Measurements from ENCODE around the gene KHDRBS1. TPM values are rescaled to one million over a fixed set of nuclear protein-coding genes. Genes with fewer than 3 reads are reported as not detected.
"Not testable (repeated sequence)": the region's sequence is repeated elsewhere in the genome, so short reads cannot be mapped to it uniquely, and the experiment has no call there.

The KHDRBS1 gene
- total RNA-seq, 1 donor from 2014 or later: 54.2 TPM

DNA sequence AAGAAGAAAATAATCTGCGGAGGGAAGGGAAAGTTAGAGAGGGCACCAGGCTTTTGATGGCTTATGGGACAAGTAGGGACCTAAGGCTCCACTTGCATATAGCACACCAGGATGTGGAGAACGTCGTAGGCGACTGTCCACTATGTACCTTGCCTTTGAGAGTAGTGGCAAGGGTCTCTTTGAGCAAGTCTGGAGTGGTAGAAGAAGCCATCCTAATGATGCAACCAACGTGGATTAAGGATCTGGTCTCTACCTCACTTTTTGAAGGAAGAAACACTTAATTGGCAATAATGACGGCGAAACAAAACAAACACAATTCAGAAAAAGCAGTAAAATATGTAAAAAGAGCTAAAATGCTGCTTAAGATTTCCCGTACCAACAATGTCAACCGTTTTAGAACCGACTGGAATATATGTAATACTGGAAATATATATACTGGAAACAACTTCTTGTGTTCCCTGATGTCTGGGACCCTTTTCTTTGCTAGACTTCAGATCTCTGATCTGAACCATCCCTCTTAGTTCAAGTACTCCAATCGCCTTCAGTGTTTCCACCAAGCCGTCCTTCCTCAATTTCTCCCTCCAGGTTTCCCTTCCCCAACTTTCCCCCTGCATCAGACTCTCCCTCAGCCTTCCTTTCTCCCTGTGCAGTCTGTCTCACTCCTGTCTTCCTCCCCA is 821 bp upstream of the KHDRBS1 start:
- DNase-seq (ENCODE audit: low read depth in 2 of 2): no peak

GRCh38 chr1:32014199-32014947 is 705 bp downstream of the KHDRBS1 start:
- DNase-seq (ENCODE audit: low read depth in 2 of 2): peak in 1 of 2 donors; percentile 48

DNA sequence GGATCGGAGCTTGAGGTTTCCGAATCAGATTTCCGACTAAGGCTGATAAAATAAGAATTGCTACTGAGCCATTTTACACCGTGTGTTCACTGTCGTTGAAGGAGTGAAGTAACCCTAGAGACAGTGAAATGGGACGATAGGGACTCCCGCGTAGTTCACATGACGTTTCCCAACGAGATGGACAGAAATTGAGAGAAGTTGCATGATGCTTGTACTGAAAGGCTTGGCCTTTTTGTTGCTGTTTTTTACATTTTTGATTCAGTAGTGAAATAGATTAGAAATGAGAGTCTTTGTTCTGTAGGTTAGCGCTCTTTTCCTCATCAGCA is 1.2 kb downstream of the KHDRBS1 start:
- DNase-seq (ENCODE audit: low read depth in 2 of 2): peak in 1 of 2 donors; percentile 25

GRCh38 chr1:32020339-32020738 is 6.7 kb downstream of the KHDRBS1 start:
- no peak for DNase-seq (ENCODE audit: low read depth in 2 of 2)

- DNase-seq (ENCODE audit: low read depth in 2 of 2): not testable (repeated sequence)
These were observed 7.9 kb downstream of the KHDRBS1 start for GRCh38 chr1:32021574-32022018.

DNA sequence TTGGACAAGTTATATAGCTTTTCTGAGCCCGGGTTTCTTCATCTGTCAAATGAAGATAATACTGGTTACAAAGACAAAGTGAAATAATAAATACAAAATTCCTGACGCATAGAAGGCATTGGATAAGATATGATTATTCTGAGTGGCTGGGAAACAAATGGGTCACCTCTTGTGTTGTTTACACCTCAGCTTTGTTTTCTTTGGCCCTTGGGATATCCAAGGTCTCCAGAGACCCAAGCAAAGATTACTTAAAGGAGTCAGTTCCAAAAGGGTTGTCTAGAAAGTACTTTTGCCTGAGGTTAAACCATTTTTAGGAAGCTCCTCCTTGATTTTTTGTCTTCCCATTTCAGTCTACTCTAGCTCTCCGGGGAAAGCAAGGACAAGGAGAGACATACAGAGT is 9.7 kb downstream of the KHDRBS1 start:
- peak in 1 of 2 donors; percentile 27 for DNase-seq (ENCODE audit: low read depth in 2 of 2)

- DNase-seq (ENCODE audit: low read depth in 2 of 2): no peak
These were observed 11.8 kb downstream of the KHDRBS1 start for GRCh38 chr1:32025515-32025914.

GRCh38 chr1:32028746-32029145 is 15.1 kb downstream of the KHDRBS1 start:
- no peak for DNase-seq (ENCODE audit: low read depth in 2 of 2)

GRCh38 chr1:32031578-32032274 is 18.1 kb downstream of the KHDRBS1 start:
- peak in 1 of 2 donors; percentile 51 for DNase-seq (ENCODE audit: low read depth in 2 of 2)

DNA sequence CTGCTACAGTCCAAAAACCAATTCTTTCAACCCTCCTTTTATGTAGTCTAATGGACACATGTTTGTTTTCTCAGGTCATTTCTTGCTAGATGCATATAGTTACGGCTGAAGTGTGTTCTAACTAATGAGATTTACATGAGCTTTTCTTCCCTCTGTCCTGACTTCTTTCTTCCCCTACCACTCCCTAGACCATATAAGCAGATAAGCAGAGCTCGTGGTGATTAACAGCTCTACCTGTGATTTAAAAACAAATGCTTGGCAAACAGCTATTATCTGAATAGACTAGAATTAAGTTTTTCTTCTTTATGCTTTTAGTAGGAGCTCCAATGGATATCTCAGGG is 18.6 kb downstream of the KHDRBS1 start:
- DNase-seq (ENCODE audit: low read depth in 2 of 2): no peak

DNA sequence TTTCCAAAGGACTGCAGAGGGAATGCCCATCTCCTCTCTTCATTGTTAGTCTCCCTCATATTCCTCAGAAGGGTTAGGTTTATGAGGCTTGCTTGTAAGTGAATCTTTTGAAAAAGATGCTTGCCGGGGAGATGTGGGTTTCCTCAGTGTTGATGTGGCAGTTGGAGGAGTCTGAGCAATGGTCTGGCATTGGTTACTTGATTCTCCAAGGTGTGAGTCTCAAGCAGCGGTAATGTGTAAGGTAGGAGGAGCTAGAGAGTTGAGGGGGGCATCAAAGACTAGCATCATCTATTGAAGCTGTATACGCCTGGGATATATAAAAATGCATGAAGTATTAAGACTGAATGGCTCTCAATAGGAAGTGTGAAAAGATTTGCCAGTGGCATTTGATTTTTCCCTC is 21.5 kb downstream of the KHDRBS1 start:
- no peak for DNase-seq (ENCODE audit: low read depth in 2 of 2)

DNA sequence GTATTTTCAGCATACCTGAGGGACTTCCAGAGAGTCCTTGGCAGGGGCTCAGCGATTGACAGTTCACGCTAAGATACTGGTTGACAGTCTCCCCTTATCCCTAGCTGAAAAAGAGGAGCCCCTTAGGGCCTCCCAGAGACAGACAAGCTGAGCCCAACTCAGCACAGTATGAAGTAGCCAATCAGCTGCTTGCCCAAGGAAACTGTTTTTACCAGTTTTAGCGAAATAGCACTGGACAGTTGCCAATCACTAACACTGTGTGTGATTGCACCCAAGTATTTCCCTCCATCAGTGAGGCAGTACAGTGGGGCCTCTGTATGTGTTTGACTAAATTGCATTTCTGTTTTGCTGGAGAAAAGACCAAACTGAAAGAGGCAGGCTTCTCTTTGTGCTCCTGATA is 27.0 kb downstream of the KHDRBS1 start:
- DNase-seq (ENCODE audit: low read depth in 2 of 2): no peak

DNA sequence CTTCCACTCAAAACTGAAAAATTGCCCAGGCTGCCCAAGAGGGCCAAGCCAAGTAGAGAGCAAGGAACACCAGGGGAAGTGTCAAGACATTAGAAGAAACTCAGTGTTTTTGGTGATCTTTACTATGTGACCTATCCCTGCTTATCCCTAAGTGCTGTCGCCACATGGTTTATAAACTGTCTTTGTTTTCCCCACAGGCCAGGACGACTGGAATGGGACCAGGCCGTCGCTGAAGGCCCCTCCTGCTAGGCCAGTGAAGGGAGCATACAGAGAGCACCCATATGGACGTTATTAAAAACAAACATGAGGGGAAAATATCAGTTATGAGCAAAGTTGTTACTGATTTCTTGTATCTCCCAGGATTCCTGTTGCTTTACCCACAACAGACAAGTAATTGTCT is 28.7 kb downstream of the KHDRBS1 start:
- DNase-seq (ENCODE audit: low read depth in 2 of 2): no peak

DNA sequence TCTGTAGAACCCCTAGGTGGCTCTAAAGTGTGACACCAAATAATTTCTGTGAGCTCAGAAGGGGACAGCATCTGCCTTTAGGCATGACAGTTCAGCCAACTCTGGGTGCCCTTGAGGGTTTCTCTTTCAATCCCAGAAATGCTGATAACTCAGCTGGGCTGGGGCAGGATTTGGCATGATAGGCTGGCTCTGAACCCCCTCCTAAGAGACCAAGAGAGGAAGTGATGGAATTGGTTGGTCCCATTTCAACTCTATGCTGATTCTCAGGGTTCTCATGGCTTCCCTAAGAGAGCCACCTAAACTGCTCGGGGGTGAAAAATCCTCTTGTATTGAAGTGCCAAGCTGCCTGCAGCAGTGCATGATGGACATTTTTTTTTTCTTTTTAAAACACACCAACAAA is 30.6 kb downstream of the KHDRBS1 start:
- no peak for DNase-seq (ENCODE audit: low read depth in 2 of 2)

- no peak for DNase-seq (ENCODE audit: low read depth in 2 of 2)
These were observed 32.1 kb downstream of the KHDRBS1 start for GRCh38 chr1:32045772-32046171.

- no peak for DNase-seq (ENCODE audit: low read depth in 2 of 2)
These were observed 34.0 kb downstream of the KHDRBS1 start for GRCh38 chr1:32047701-32048100.

DNA sequence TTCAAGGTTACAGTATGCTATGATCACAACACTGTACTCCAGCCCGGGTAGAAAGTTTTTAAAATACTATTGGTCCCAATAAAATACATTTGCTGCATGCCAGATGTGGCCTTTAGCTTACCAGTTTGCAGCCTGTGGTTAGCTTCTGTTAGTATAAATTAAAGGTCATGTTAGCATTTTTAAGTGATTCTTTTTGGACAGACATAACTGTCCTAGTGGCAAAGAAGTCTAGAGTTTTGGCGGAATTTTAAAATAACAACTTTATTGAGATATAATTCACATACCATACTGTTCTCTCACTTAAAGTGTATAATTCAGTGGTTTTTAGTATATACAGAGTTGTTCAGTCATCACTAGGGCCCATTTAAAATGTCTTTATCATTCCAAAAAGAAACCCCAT is 34.8 kb downstream of the KHDRBS1 start:
- no peak for DNase-seq (ENCODE audit: low read depth in 2 of 2)

- no peak for DNase-seq (ENCODE audit: low read depth in 2 of 2)
These were observed 38.0 kb downstream of the KHDRBS1 start for GRCh38 chr1:32051706-32052105.

DNA sequence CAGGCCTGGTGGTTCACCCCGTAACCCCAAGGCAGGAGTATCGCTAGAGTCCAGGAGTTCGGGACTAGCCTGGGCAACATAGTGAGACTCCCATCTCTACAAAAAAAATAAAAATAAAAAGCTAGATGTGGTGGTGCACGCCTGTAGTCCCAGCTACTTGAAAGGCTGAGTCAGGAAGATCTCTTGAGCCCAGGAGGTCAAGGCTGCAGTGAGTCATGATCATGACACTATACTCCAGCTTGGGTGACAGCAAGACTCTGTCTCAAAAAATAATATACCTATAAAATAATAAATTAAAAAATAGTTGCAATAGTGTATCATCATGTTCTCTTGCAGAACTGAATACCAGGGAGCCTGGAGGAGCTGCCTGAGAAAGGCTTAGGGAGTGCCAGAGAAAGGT is 39.2 kb downstream of the KHDRBS1 start:
- no peak for DNase-seq (ENCODE audit: low read depth in 2 of 2)

DNA sequence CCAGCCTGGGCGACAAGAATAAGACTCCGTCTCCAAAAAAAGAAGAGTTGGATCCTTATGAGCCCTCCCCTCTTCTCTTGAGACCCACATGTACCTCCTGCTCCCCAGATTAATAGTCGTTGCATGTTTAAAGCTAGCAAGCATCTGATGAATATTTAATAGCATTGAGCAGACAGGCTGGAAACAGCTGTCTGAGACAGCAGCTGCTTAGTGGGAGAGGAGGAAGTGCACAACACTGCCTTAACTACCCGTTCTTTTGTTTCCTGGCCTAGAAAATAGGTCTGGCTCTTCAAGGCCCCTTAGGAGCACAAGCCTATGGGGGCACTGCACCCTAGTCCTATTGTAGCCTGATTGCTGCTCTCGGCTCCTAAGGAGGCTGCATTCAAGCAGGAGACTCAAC is 41.7 kb downstream of the KHDRBS1 start:
- DNase-seq (ENCODE audit: low read depth in 2 of 2): no peak

DNA sequence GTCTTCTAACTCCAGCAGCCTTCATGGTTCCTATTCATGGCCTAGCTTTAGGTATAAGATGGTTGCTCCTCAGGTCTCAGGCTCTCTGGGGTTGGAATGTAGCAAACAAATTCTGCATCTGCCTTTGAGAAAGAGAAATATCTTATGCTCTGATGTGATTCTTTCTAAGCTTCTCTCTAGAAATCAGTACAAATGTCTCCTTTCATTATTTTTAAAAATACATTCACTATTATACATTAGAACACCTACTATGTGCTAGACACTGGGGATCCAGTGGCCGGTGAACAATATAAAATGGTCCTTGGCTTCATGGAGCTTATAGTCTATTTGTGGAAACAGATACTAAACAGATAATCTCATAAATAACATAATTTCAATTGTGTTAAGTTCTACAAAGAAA is 42.9 kb downstream of the KHDRBS1 start:
- no peak for DNase-seq (ENCODE audit: low read depth in 2 of 2)

GRCh38 chr1:32060914-32061313 is 47.2 kb downstream of the KHDRBS1 start:
- DNase-seq (ENCODE audit: low read depth in 2 of 2): no peak

GRCh38 chr1:32062867-32063230 is 49.2 kb downstream of the KHDRBS1 start:
- DNase-seq (ENCODE audit: low read depth in 2 of 2): no peak
